Chondrocyte (in vitro differentiated cells): ENCODE data around the gene PDZRN3. TPM values are rescaled to one million over a fixed set of nuclear protein-coding genes. Genes with fewer than 3 reads are reported as not detected.
A peak's percentile ranks its signal among the peaks of the same experiment; 100 is the strongest.

ENCODE experiments used
- DNase-seq: peaks from one replicate; pipeline ENCODE4 v3.0.0; 2021; ENCODE audit warnings: mixed read lengths, low spot score
- H3K27ac Mint-ChIP-seq: one replicate; pipeline ENCODE4 v1.8.0; 2021; ENCODE audit warnings: mild to moderate bottlenecking, moderate library complexity, mixed read lengths; ENCODE audit not compliant: unreplicated experiment
- H3K27me3 Mint-ChIP-seq: 2 replicates; pipeline ENCODE4 v1.8.0; 2021; ENCODE audit warnings: low read depth, mixed read lengths
- H3K36me3 Mint-ChIP-seq: 2 replicates; pipeline ENCODE4 v1.8.0; 2021; ENCODE audit warnings: low read depth, mixed read lengths
- H3K4me1 Mint-ChIP-seq: 2 replicates; pipeline ENCODE4 v1.8.0; 2021; ENCODE audit warnings: low read depth, mild to moderate bottlenecking, mixed read lengths
- H3K4me3 Mint-ChIP-seq: one replicate; pipeline ENCODE4 v1.8.0; 2021; ENCODE audit warnings: mild to moderate bottlenecking, moderate library complexity, mixed read lengths; ENCODE audit not compliant: unreplicated experiment
- H3K9me3 Mint-ChIP-seq: 2 replicates; pipeline ENCODE4 v1.8.0; 2021; ENCODE audit warnings: low read depth, mixed read lengths
- total RNA-seq: library from RNA; stranded (reverse); gene quantifications from 3 replicates; pipeline ENCODE4 v1.2.1, GENCODE V29; 2021
- TF ChIP-seq, protein P1 (sequence below): fragments of 200-600 bp; sonication (generic); IDR thresholded peaks from 2 replicates; pipeline ENCODE4 v1.5.0; 2021; ENCODE audit warnings: antibody characterized with exemption, mild to moderate bottlenecking, moderate library complexity

The PDZRN3 gene
- total RNA-seq, 1 donor from 2014 or later = 19.4 TPM

DNA sequence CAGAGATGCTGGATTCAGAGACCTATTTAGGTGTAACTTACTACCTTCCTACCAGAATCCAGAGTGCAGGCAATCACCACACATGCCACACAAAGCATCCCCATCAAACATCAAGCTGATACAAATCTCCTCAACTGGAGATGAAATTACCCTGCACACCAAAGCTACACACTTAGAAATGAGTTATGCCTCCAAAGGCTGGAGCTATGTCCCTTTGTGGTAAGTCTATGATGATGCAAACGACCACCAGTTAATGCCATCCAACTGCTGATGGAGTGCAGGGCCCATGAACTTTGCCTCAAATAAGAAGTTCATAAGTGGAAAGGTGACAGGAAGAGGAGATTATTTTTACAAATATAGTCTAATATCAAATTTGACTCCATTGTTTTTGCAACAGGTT is 38.1 kb downstream of the PDZRN3 start:
- Mint-ChIP-seq H3K36me3 (peaks cover 5% of the 10 kb centered on the region), H3K4me1 (peaks cover 49% of the 10 kb centered on the region), H3K4me3 (no peak overlapping the region), H3K27me3 (no peaks in the 10 kb centered on the region), H3K9me3 (no peaks in the 10 kb centered on the region), H3K27ac (no peak overlapping the region)
- TF ChIP-seq, protein P1, sequence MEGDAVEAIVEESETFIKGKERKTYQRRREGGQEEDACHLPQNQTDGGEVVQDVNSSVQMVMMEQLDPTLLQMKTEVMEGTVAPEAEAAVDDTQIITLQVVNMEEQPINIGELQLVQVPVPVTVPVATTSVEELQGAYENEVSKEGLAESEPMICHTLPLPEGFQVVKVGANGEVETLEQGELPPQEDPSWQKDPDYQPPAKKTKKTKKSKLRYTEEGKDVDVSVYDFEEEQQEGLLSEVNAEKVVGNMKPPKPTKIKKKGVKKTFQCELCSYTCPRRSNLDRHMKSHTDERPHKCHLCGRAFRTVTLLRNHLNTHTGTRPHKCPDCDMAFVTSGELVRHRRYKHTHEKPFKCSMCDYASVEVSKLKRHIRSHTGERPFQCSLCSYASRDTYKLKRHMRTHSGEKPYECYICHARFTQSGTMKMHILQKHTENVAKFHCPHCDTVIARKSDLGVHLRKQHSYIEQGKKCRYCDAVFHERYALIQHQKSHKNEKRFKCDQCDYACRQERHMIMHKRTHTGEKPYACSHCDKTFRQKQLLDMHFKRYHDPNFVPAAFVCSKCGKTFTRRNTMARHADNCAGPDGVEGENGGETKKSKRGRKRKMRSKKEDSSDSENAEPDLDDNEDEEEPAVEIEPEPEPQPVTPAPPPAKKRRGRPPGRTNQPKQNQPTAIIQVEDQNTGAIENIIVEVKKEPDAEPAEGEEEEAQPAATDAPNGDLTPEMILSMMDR = no peak
- DNase-seq = no peak

DNA sequence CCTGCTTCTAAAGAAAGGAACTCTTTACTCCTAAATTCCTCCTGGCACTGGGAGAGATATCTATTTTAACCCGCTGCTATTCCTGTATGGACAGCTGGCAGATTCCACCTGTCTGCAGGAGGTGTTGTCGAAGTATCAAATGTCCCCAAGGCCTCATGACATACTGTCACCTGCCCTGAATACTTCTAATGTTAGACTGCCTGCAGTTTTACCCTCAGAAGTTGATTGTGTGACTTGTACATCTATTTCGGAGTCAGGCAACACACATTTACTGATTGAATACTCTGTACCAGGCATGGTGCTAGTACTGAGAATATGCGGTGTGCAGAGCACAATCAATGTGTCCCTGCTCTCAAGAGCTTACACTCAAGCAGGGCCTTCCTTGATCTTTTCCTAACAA is 38.6 kb downstream of the PDZRN3 start:
- Mint-ChIP-seq H3K27ac (no peak overlapping the region), H3K36me3 (peaks cover 5% of the 10 kb centered on the region), H3K4me1 (peaks cover 49% of the 10 kb centered on the region), H3K27me3 (no peaks in the 10 kb centered on the region), H3K4me3 (no peak overlapping the region), H3K9me3 (no peaks in the 10 kb centered on the region)
- TF ChIP-seq, protein P1 = no peak
- DNase-seq = no peak

DNA sequence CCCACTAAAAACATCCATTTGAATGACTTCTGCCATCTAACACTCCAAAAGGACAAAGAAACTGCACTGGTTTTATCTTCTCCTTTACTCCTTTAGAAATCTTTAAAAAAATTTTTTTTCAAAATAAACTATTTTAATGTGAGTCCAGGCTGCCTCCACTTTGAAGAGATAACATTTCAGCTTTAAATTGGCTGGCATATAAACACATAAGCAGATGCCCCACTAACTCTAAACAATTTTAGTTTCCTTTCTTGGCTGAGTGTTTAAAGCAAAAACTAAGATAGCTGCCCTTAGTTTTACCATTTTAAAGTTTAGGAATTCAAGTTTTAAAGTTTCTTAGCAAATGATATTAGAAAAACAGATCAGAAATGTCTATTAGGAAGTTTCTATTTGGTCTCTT is 39.9 kb downstream of the PDZRN3 start:
- H3K9me3 Mint-ChIP-seq = no peaks in the 10 kb centered on the region
- DNase-seq = no peak
- H3K27me3 Mint-ChIP-seq = no peaks in the 10 kb centered on the region
- no peak overlapping the region for H3K27ac Mint-ChIP-seq
- H3K4me1 Mint-ChIP-seq = peaks cover 54% of the 10 kb centered on the region
- H3K4me3 Mint-ChIP-seq = no peak overlapping the region
- H3K36me3 Mint-ChIP-seq = peaks cover 5% of the 10 kb centered on the region
- TF ChIP-seq, protein P1 = no peak

DNA sequence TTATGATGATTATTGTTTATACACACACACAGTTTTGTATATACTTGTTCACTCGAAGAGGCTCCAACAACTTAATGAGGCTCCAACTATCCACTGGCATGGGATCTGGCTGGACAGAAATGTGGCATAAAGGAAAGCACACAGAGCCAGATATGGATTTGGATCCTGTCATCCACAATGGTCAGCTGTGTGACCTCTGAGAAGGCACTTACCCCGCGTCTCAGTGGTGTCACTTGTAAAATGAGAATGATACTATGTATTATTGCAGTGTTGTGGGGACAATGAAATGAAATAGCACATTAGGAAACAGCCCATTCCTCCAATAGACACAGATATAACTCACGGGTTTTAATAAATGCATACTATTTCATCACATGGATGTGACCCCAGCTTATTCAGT is 42.2 kb downstream of the PDZRN3 start:
- TF ChIP-seq, protein P1 = no peak
- no peaks in the 10 kb centered on the region for H3K9me3 Mint-ChIP-seq
- H3K27me3 Mint-ChIP-seq = no peaks in the 10 kb centered on the region
- no peak overlapping the region for H3K4me3 Mint-ChIP-seq
- peaks cover under 1% of the 10 kb centered on the region for H3K36me3 Mint-ChIP-seq
- DNase-seq = no peak
- H3K4me1 Mint-ChIP-seq = peaks cover 61% of the 10 kb centered on the region
- H3K27ac Mint-ChIP-seq = no peak overlapping the region

DNA sequence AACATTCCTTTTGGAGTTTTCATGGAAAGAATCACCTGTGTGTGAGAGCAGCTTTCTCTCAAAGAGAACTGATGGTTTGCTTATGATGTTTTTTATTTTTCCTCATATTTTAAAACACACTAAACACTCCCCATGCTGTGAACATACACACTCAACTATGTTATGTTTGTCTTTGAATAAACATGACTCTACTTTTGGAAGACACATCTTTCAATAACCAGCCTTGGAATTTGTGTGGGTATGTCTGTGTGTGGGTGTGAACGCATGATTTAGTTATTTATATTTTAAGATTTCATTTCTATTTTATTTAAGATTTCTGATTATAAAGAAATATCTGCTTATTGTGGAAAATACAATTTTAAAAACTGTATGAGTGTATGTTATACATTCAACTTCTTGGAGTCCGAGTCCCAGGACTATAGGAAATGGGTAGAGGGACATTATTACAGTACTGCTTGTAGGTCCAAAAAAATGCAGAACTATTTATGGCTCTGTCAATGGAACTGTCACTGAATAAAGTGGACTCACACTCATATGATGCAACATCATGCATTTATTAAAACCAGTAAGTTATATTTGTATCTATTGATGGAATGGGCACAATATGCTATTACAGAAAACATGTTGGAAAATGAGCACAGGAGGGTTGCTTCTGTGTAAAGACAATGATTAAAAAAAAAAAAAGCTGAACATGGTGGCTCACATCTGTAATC is 43.5 kb downstream of the PDZRN3 start:
- Mint-ChIP-seq H3K4me1 (peaks cover 68% of the 10 kb centered on the region), H3K9me3 (no peaks in the 10 kb centered on the region), H3K27ac (peak overlapping the region; percentile 79), H3K27me3 (no peaks in the 10 kb centered on the region), H3K4me3 (no peak overlapping the region), H3K36me3 (no peaks in the 10 kb centered on the region)
- TF ChIP-seq, protein P1 = no peak
- DNase-seq = no peak
